HuH-7.5 (cell line): ENCODE results near the gene EEF2K.
A peak's percentile ranks its signal among the peaks of the same experiment; 100 is the strongest.
"Not testable (repeated sequence)": the region's sequence is repeated elsewhere in the genome, so short reads cannot be mapped to it uniquely, and the experiment has no call there.

ENCODE experiments used
- DNase-seq: peaks from one replicate; pipeline ENCODE4 v3.0.0; 2011; ENCODE audit warnings: low spot score

The EEF2K gene

GRCh38 chr16:22190081-22190775, 15.8 kb upstream of the EEF2K start:
- DNase-seq = peak; percentile 68

DNA sequence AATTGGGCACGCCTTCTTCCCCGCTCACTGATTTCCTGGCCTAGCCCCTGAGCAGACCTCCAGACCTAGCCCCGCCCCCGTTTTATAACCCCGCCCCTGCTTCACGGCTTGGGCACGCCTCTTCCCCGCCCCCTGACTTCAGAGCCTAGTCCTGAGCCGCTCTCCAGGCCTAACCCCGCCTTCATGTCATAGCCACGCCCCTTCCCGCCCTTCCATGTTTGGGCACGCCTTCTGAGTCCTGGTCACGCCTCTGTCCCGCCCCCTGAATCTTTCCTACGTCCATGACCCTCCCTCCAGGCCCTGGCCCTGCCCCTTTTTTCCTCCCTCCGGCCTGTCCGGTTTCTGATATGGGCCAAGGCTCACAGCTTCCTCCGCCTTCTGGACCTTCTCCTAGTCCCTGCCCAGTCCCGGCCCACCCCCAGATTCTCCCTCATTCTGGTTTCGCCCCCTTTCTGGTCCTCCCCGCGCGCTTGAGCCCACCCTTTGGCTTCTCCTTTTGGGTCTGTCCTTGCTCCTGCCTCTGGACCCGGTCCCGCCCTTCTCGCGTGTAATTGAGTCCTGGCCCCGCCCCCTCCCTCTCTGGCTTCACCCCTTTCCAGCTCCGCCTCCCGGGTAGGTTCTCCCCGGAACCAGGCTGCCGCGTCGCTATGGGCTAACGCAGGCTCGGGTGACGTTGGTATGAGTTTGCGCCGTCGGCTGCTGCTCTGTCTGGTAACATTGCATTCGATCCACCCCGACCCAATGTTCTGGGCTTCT, 15.1 kb upstream of the EEF2K start:
- DNase-seq = peak; percentile 78

DNA sequence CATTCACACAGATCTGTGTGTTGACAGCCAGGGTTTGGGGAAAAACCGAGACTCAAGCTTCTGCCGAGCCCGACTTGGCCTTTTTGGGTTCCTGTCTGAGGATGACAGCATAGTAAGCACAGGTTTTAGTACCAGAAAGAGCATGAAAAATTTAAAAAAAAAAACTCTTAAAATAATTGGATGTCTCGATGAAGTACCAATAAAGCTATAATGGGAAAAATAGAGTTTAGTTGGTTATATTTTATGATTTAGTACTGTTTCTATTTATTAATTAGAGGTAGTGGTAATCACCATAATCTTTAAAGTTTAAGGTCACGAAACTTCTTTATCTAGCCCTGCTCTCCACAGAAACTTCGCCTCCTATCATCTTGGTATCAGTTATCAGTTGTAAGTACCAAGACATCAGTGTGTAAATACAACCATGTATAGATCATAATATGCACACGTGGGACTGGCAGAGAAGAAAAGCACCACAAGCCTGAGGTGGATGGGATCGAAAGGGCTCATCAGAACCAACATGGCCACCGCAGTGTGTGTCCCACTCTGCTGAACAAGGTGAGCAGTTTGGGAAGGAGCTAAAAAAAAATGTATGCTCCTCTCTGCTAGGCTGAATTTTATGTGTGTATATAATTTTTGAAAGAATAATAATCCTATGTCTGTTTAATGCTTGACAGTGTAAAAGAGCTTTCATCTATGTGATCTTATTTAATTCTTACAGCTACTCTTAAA, 14.4 kb upstream of the EEF2K start:
- no peak for DNase-seq

DNA sequence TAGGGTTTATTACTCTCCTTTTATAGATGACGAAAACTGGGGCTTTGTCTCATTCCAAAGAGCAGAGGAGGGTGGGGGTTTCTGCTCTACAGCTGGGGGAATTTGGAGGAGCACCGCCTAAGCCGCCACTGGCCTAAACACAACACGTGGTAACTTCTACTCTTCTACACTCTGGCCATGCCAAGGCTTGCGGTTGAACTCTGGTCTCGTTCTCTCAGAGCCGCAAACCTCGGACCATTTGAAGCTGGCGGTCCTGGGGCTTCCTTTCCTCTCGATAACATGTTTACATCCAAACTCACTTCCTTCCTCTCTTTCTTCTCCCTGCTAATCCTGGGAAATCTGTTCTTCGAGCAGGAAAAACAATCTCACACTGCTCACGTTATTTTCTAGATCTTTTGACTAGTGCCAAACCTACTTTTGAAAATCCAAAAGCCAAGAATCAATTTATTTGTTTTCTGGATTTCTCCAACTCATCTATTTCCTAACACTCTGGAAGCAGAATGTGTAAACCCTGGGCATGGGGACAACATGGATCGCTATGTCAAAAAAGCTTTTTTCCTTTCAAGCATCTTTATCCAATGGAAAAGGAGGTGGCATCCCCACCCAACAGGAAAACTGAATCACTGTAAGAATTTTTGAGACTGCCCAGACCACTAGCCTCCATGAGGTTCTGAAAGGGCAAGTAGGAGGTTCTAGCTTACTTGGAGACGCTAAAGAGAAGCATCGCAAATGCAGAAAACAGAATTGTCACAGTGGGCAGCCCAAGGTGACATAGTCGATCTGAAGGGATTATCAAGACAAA, 13.6 kb upstream of the EEF2K start:
- no peak for DNase-seq

GRCh38 chr16:22193063-22193411, 13.0 kb upstream of the EEF2K start:
- DNase-seq = no peak

GRCh38 chr16:22194707-22195444, 11.2 kb upstream of the EEF2K start:
- no peak for DNase-seq

DNA sequence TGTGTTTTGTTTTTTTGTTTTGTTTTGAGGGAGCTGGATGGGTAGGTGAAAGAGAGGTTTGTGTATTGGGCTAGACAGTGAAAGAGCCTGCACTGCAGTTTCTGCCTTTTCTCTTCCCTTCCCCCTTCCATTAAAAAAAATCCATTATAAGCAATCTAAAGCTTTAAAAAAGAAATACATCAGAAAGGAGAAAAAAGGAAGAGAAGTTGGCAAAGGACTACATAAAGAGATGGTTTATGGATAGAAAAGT, 10.7 kb upstream of the EEF2K start:
- no peak for DNase-seq

DNA sequence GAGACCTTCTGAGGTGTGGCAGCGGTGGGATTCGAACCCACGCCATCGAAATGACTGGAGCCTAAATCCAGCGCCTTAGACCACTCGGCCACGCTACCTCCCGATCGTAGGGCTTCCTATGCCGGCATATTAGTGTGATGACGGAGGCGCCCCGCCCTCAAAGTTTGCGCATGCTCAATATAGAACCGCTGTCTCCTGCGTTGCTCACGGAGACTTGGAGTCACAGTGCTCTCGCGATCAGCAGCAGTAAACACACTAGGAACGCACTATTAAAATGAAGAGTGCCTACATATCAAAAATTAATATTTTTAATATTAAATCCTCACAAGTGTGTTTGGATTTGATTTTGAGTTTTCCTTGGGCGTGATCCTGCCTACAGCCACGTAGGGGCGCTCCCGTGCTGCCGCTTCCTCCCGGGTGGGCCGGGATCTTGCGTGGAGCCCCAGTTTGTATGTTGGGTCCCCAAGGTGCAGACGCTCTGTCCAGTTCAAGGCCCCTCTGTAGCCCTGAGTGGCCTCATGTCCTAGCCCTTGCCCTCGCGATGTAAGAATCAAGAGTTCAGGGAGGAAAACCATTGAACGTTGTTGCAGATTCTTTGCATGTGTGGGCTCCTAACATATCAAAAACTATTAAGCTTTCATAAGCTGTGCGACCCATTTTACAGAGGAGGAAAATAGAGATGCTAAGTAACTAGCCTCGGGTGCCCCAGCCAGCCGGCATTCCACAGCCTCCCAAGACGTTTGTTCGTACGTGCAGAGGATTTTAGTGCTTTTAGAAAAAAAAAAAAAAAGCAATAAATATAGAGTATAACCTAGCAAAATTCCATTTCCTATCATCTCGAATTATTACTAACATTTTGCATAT, 10.2 kb upstream of the EEF2K start:
- peak; percentile 35 for DNase-seq

DNA sequence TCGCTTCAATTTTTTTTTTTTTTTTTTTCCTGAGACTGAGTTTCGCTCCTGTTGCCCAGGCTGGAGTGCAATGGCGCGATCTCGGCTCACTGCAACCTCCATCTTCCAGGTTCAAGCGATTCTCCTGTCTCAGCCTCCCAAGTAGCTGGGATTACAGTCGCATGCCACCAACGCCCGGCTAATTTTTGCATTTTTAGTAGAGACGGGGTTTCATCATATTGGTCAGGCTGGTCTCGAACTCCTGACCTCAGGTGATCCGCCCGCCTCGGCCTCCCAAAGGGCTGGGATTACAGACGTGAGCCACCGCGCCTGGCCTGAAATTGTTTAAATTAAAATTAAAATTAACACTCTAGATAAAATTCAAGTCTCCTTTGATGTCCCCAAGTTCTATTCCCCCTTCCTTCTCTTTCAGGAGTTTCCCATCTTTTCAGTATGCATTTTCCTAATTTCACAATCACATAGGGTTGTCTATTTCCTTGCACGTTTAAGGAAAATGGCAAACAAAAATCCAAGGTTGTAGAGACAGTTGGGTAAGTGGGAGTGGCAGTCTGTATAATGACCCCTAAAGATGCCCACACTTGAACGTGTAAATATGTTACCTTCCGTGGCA, 9.4 kb upstream of the EEF2K start:
- not testable (repeated sequence) for DNase-seq

DNA sequence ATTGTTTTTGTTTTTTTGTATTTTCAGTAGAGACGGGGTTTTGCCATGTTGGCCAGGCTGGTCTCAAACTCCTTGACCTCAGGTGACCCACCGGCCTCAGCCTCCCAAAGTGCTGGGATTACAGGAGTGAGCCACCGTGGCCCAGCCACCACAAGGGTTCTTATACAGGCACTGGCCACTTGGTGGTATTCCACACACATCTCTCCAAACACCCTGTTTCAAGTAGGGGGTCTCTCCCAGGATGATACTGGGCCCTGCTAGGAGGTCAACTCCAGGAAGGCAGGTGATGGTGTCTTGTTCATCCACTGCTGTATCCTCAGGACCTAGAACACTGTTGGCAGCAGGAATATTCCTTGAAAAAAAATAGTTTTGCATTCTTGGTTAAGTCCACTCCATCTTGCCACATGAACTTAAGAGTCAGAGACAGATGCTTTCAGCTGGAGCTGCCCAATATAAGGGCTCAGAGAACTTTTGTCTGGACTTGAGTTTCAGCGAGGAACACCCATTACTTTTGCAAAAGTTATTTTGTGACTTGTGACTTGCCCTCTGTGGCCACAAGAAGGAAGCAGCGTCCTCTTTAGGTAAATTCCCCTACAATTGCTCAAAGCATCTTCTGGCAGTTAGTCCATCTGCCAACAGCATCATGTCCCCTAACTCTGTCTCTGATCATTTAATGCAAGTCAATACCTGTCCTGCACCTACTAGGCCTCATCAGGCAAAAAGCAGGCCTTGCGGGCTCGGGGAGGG, 7.4 kb upstream of the EEF2K start:
- no peak for DNase-seq

GRCh38 chr16:22202261-22202637, 3.8 kb upstream of the EEF2K start:
- no peak for DNase-seq

- DNase-seq = no peak
Observed at GRCh38 chr16:22203091-22203490, 3.0 kb upstream of the EEF2K start.

DNA sequence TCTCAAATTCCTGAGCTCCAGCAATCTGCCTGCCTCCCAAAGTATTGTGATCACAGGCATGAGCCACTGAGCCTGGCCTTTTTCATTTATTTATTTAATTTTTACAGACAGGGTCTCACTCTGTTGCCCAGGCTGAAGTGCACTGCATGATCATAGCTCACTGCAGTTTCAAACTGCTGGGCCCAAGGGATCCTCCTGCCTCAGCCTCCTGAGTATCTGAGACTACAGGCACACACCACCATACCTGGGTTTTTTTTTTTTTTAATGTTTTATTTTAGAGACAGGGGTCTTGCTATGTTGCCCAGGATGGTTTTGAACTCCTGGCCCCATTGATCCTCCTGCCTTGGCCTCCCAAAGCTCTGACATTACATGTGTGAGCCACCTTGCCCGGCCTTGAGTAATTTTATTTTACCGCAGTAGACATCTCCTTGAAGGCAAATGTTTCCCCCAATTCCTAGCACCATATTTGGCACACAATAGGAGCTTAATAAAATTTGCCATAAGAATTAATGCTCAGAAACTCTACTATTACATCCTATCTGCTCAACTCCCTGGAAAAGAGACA, 1.9 kb upstream of the EEF2K start:
- DNase-seq = no peak

DNA sequence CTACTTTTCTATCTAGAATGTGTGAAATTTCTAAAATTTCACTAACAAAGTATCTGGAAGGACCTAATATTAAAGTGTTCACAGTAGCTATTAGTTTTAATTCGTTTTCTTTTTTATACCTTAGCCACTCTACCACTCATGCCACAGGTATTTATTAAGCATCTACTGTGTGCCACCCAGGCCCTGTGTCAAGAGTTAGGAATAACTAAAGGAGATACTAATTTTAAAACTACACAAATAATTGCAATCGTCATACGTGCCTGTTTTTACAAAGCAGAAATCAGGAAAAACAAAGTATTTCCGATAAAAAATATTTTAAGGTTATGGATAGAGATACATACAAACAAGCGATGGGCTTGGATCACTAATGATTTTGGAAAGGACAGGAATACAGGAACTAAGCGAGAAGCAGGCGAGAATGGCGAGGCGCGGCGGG, 483 bp upstream of the EEF2K start:
- DNase-seq = no peak

DNA sequence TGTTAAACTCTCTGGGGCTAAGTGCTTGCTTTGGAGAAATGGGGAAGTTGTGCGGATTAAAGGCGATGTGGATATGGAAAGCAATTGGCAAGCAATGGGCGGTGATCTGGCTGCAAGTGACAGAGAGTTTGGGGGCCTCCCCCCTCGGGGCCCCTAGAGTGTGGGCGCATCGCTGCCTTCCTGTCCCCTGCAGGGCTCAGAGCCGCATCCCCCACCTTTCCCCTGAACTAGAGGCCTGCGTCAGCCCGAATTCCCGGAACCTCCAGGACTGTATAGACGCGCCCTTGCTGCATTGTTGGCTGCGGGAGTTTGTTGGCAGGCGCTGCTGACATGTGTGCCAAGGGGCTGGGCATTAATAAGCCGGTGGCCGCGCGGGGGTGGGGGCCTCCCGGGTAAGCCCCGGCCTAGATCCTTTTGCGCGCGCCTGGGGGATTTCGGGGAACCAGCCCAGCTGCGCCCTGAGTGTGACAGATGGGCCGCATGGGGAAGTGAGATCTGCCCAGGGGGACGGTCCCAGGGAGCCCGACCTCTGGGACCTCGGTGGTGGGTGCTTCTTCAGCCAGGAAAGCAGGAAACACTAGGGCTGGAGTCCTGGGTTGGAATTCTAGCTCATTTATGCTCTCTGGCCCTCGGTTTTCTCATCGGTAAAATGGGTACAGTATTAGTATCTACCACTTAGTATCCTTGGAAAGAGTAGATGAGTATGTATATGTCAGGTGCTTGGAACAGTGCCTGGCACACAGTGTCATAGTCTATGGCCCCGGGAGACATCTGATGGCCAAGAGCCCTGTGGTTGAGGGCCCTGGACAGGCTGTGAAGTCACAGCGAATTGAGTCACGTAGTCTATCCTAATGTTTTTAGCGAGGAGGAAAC, 1.0 kb downstream of the EEF2K start:
- DNase-seq = no peak

DNA sequence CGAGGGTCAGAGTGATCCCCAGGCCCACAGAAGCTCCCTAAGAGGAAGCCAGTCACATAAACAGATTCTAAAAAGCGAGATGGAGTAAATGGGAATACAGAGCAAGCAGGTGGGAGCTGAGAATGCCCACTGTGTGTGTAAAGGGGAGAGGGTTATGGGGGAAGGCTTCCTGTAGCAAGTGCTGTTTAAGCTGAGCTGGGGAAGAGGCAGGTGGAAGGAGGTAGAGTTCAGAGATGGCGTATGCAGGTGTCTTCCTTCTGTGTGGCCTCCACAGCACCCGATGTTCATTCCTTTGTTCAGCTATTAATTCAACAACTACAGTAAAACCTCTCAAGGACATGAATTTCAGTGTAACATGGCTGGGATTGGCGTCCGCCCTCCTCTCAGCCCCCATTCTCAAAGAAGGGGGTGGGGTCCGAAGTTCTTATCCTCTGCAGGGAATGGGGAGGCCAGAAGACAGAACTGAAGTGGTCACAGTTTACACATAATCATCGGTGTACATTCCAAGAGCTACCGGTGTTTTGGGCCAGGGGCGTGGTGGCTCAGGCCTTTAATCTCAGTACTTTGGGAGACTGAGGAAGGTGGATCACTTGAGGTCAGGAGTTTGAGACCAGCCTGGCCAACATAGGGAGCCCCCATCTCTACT, 1.8 kb downstream of the EEF2K start:
- no peak for DNase-seq

DNA sequence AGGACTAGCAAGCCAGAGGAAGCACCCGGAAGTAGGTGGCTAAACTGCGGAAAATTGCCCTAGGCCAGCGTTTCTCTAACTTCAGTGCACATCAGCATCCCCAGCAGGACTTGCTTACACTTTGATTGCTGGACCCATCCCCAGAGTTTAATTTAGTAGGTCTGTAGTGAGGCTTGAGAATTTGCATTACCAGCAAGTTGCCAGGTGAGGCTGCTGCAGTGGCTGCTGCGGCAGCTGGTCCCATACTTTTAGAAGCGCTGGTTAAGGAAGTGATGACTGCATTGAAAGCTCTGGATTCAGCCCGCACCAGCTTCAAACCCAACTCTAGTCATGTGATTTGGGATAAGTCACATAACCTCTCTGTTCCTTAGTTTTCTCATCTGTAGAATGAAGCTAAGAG, 4.2 kb downstream of the EEF2K start:
- DNase-seq = no peak

DNA sequence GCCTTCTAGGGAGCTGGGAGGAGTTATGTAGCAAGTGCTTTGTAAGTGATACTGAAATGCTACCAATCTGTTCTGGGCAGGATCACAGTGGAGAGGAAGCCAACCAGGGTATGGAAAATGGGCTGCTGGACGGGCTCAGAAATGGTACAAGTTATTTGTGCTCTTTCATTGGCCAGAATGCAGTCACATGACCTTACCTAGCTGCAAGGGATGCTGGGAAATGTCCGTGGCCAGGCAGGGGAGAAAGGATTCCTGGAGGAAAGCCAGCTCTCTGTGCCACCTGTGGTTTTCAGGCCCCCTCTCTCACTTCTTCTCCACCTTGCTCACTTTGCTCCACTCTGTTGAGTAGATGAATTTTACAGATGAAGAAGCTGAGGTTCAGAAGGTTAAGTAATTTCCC, 4.8 kb downstream of the EEF2K start:
- DNase-seq = no peak
